ENCODE measurements around the gene DSPP. TPM values are rescaled to one million over a fixed set of nuclear protein-coding genes. Genes with fewer than 3 reads are reported as not detected.

Gene DSPP
- total RNA-seq, 4 donors from 2014 or later = not detected

DNA sequence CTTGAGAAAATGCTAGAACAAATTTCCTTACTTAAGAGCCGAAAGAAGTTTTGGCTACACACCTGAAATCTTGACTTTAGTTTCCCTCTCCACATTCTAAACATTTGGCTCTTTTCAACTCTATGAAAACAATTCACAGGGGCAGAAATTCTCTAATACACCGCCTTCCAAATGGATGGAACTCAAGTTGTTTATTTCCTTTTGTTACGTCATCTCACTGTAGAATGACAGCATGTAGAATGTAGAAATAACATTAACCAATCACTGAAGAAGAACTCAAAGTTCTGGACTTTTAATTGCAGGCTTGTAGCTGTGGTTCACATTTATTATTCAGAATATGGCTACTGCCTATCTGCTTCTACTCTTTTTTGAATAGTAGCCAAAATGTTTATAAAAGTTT, 43.6 kb downstream of the DSPP start:
- H3K27ac ChIP-seq = no peak overlapping the region
- H3K9me3 ChIP-seq = no peaks in the 10 kb centered on the region
- H3K4me1 ChIP-seq = no peaks in the 10 kb centered on the region
- TF ChIP-seq POLR2A (IDR thresholded peaks at IDR 0.05) (no peak), CTCF (IDR thresholded peaks at IDR 0.05) (no peak)
- H3K36me3 ChIP-seq = no peaks in the 10 kb centered on the region
- H3K4me3 ChIP-seq = no peak overlapping the region
- H3K27me3 ChIP-seq = no peaks in the 10 kb centered on the region
- no peak for DNase-seq

GRCh38 chr4:87654487-87655044, 46.2 kb downstream of the DSPP start:
- TF ChIP-seq CTCF (IDR thresholded peaks at IDR 0.05) (no peak), POLR2A (IDR thresholded peaks at IDR 0.05) (no peak)
- Histone ChIP-seq H3K36me3 (no peaks in the 10 kb centered on the region), H3K9me3 (no peaks in the 10 kb centered on the region), H3K27ac (no peak overlapping the region), H3K27me3 (no peaks in the 10 kb centered on the region), H3K4me1 (no peaks in the 10 kb centered on the region), H3K4me3 (no peak overlapping the region)
- no peak for DNase-seq

GRCh38 chr4:87657525-87657924, 49.2 kb downstream of the DSPP start:
- TF ChIP-seq POLR2A (IDR thresholded peaks at IDR 0.05) = no peak
- TF ChIP-seq CTCF (IDR thresholded peaks at IDR 0.05) = no peak
- Histone ChIP-seq H3K36me3 (no peaks in the 10 kb centered on the region), H3K4me3 (no peak overlapping the region), H3K4me1 (no peaks in the 10 kb centered on the region), H3K9me3 (no peaks in the 10 kb centered on the region), H3K27ac (no peak overlapping the region), H3K27me3 (no peaks in the 10 kb centered on the region)
- no peak for DNase-seq

GRCh38 chr4:87659247-87659931, 51.1 kb downstream of the DSPP start:
- Histone ChIP-seq H3K27me3 (no peaks in the 10 kb centered on the region), H3K4me3 (no peak overlapping the region), H3K27ac (no peak overlapping the region), H3K9me3 (no peaks in the 10 kb centered on the region), H3K4me1 (no peaks in the 10 kb centered on the region), H3K36me3 (no peaks in the 10 kb centered on the region)
- TF ChIP-seq CTCF (IDR thresholded peaks at IDR 0.05) (no peak), POLR2A (IDR thresholded peaks at IDR 0.05) (no peak)
- no peak for DNase-seq

DNA sequence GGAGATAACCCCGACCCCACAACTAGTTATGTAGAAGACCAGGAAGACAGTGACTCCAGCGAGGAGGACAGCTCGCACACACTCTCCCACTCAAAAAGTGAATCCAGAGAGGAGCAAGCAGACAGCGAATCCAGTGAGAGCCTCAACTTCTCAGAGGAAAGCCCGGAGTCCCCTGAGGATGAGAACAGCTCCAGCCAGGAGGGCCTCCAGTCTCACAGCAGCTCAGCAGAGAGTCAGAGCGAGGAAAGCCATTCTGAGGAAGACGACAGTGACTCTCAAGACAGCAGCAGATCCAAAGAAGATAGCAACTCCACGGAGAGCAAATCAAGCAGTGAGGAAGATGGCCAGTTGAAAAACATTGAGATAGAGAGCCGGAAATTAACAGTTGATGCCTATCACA, 54.5 kb downstream of the DSPP start:
- Histone ChIP-seq H3K4me1 (no peaks in the 10 kb centered on the region), H3K9me3 (no peaks in the 10 kb centered on the region), H3K36me3 (no peaks in the 10 kb centered on the region), H3K27me3 (no peaks in the 10 kb centered on the region), H3K27ac (no peak overlapping the region), H3K4me3 (no peak overlapping the region)
- DNase-seq = no peak
- TF ChIP-seq POLR2A (IDR thresholded peaks at IDR 0.05) (no peak), CTCF (IDR thresholded peaks at IDR 0.05) (no peak)

Other genes with a start within 250 kb of the DSPP start
- gene HSD17B11, start 217.3 kb upstream of the DSPP start, total RNA-seq = 100 to 1,000 TPM in 3 of 4 donors, 10 to 100 TPM in 1; 81.7 to 873 (median 330) TPM
- 10 to 100 TPM; 11.6 to 47.1 (median 37.8) TPM for gene NUDT9, start 186.0 kb upstream of the DSPP start, total RNA-seq
- 100 to 1,000 TPM in 3 of 4 donors, 10 to 100 TPM in 1; 37.1 to 120 (median 117) TPM for gene SPARCL1, start 79.2 kb upstream of the DSPP start, total RNA-seq
- gene DMP1, start 41.8 kb downstream of the DSPP start, total RNA-seq = not detected
- not detected for gene IBSP, start 191.0 kb downstream of the DSPP start, total RNA-seq
- not detected for gene MEPE, start 224.4 kb downstream of the DSPP start, total RNA-seq

Measured in Peyer's patch (tissue), 4 donors.